GF-D8 (cell line): ENCODE results near the gene CLEC1A.

Experiments used
- DNase-seq: peaks from one replicate; lab custom pipeline; 2025; lab: John Stamatoyannopoulos, UW

CLEC1A gene, protein sequence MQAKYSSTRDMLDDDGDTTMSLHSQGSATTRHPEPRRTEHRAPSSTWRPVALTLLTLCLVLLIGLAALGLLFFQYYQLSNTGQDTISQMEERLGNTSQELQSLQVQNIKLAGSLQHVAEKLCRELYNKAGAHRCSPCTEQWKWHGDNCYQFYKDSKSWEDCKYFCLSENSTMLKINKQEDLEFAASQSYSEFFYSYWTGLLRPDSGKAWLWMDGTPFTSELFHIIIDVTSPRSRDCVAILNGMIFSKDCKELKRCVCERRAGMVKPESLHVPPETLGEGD

DNA sequence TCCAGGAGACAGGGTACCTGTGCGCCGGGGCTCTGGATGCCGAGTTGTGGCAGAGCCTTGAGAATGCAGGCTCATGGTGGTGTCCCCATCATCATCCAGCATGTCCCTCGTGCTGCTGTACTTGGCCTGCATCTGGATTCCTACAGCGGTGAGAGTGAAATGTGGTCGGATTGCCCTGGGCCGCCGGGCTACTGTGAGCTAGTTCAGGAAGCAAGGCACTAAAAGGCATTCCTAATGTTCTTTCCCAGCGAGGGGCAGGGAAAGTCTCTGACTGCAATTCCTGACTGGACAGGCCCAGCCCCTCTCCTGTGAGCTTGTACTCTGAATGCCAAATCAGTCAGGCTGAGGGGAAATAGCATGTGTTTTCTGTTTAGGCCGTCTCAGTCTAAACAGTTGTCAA, at the start of gene CLEC1A:
Gene CLEC1A, minus strand, starts transcription at position 195 of the 400 bp plus-strand sequence. Its CDS starts 63 bp downstream, at position 132.
- no peak for DNase-seq

DNA sequence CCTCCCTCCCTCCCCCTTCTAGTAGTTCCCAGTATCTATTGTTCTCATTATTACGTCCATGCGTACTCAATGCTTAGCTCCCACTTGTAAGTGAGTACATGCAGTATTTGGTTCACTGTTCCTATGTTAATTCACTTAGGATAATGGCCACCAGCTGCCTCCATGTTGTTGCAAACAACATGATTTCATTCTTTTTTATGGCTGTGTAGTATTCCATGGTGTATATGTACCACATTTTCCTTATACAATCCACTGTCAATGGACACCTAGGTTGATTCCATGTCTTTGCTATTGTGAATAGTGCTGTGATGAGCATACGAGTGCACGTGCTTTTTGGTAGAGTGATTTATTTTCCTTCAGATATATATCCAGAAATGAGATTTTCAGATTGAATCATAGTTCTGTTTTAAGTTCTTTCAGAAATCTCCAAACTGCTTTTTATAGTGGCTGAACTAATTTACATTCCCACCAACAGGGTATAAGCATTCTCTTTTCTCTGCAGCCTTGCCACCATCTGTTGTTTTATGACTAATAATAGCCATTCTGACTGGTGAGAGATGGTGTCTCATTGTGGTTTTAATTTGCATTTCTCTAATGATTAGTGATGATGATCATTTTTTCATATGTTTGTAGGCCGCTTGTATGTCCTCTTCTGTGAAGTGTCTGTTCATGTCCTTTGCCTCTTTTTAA, 49.1 kb upstream of the CLEC1A start:
- DNase-seq = no peak

DNA sequence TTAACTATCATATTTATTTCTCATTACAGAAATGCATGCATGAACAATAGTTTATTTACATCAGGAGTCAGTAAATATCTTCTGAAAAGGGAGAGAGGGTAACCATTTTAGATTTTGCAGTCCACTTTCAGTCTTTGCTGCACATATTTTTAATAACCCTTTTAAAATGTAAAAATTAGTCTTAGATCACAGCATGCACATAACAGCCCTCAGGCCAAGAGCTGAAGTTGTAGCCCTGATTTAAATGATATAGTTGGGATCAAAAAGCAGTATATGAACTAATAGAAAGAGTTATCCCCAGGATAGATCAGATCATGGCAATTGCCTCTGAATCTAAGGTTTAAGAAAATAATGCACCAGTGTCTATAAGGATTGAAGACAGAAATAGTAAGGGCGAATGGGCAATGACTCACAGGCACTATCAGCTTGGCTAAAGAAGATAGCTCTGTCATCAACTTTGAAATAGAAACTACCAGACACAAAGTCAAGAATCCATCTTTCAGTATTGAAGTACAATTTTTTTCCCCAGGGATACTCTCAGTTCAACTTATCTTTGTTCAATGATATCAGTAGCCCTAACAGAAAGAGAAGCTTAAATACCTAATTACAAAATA, 44.3 kb upstream of the CLEC1A start:
- no peak for DNase-seq

GRCh38 chr12:10140001-10140400, 41.2 kb upstream of the CLEC1A start:
- no peak for DNase-seq

GRCh38 chr12:10136637-10137205, 37.9 kb upstream of the CLEC1A start:
- no peak for DNase-seq

DNA sequence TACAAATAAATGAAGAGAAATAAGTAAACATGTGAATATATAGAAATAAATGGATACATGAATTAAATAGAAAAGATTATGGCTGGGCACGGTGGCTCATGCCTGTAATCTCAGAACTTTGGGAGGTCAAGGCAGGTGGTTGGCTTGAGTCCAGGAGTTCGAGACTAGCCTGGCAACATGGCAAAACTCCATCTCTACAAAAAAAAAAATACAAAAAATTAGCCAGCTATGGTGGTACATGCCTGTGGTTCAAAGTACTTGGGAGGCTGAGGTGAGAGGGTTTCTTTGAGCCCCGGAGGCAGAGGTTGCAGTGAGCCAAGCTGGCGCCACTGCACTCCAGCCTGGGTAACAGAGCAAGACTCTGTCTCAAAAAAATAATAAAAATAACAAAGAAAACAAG, 36.3 kb upstream of the CLEC1A start:
- no peak for DNase-seq

DNA sequence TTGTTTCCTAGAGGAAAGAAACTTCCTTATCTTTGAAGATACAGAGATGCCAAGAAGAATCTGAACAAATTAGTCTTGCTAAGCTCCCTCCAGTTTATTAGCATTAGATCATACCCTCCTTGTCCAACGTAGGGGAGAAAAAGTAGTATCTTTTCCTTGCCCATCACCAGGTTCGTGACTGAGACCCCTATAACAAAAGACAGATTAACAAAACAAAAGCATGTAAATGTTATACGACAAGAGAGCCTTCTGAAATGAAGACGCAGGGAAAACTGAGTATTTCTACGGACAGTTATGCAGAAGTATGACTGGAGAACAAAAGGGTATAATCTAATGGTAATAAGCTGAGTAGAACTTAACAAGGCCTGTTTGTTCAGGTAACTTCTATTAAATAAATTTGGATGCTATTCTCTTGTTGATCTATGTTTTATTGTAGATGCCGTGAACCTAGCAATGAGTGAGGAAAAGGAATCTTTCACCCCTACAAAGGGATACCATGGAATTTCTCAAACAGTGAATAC, 34.1 kb upstream of the CLEC1A start:
- DNase-seq = no peak

DNA sequence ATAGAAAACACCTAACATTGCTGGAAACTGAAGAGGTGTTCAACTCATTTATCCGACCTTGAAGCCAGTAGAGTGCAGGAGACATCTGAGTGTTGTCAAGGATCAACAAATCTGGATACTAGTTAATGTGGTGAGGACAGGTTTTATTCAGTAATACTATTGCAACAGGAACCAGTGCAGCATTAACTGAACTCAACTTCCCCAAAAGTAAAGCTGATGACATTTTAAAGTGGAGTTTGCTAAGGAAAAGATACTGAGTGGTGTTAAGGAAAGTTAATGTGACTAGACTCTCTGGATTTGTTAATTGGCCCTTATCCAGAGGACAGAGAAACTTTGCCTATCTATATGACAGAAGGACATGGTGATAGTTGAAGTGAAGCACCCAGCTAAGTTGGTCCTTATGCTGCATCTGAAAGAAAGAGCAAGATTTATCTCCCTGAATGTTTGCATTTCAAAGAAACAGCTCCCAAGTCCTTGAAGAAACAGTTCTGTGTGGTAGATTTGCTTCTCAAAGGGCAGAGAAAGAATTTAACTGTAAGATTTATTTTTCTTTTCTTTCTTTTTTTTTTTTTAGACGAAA, 32.4 kb upstream of the CLEC1A start:
- peak; percentile 13 for DNase-seq

DNA sequence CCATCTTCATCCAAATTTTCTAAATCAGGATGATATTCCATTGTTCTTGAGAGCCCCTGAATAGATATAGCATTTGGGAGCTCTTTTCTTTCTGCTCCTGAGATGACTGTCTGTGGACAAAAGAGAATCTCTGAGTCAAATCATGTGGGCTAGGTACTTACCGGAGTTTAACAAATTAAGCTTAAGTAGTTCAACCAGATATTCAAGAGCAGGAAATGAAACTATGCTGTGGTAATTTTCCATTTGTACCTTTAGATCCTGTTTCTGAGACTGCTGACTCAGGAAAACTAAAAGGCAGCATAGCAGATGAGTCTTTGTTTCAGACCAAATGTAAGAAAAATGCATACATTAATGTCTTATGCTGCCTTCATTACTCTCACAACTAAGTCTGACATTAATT, 31.3 kb upstream of the CLEC1A start, which contains the start of gene CLEC7A:
Gene CLEC7A, minus strand, starts transcription at position 158 of the 400 bp plus-strand sequence. Its CDS starts 117 bp downstream, at position 41.
- no peak for DNase-seq

- peak; percentile 76 for DNase-seq
These were observed 29.9 kb upstream of the CLEC1A start for GRCh38 chr12:10128687-10129086.

- DNase-seq = no peak
These were observed 27.6 kb upstream of the CLEC1A start for GRCh38 chr12:10126413-10126812.

- DNase-seq = no peak
These were observed 23.9 kb upstream of the CLEC1A start for GRCh38 chr12:10122689-10123088.

GRCh38 chr12:10121278-10121677, 22.5 kb upstream of the CLEC1A start:
- DNase-seq = peak; percentile 76

- no peak for DNase-seq
These were observed 20.3 kb upstream of the CLEC1A start for GRCh38 chr12:10119066-10119465.

DNA sequence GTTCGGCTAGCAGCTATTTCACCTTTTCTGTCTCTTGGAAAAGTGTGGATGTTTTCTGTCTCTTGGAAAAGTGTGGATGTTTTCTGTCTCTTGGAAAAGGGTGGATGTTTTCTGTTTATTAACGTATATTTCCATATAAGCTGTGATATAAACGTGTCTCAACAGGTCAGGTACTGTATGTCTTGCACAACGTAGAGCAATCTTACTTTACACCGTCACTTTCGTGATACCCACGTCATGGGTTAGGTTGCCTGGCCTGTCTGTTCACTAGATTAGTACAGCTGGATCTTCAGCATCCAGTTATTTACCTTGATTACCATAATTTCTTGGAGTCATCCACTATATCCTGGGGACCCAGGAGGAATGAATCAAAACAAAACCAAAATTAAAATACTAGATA, 17.1 kb upstream of the CLEC1A start:
- DNase-seq = no peak

DNA sequence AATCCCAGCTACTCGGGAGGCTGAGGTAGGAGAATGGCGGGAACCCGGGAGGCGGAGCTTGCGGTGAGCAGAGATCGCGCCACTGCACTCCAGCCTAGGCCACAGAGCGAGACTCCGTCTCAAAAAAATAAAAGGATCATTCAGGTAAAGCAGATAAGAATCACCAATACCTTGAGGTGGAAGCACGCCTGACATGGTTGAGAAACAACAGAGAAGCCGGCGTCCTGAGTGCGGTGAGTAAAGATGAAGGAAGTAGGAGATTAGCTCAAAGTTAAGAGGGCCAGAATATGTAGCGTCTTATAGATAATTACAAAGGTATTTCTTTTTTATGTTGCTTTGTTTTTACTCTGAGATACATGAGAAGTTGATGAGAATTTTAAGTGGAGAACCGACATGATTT, 16.5 kb upstream of the CLEC1A start:
- DNase-seq = no peak

- DNase-seq = no peak
These were observed 15.1 kb upstream of the CLEC1A start for GRCh38 chr12:10113920-10114319.

DNA sequence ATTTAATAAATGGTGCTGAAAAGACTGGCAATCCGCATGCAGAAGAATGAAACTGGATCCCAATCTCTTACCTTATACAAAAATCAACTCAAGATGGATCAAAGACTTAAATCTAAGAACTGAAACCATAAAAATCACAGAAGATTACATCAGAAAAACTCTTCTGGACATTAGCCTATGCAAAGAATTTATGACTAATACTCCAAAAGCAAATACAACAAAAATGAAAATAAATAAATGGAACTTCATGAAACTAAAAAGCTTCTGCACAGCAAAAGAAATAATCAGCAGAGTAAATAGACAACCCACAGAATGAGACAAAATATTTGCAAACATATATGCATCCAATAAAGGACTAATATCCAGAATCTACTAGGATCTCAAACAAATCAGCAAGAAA, 14.3 kb upstream of the CLEC1A start:
- DNase-seq = no peak

DNA sequence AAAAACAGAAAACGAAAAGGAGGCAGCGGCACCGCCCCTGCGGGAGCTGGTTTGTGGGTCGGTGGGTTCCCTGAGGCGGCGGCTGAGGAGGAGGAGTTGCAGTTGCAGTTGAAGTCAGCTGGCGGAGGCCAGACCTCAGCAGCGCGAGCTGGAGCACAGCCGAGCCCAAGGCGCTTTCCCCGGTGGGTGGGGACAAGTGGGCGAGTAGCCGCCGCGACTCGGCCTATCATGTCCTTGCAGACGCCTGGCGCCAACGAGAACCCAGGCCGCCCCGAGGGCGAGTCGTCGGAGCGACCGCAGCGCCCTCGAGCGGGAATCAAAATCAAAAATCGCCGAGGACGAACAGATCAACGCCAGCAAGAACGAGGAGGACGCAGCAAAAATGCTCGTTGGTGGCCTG, 12.7 kb upstream of the CLEC1A start:
- DNase-seq = no peak

DNA sequence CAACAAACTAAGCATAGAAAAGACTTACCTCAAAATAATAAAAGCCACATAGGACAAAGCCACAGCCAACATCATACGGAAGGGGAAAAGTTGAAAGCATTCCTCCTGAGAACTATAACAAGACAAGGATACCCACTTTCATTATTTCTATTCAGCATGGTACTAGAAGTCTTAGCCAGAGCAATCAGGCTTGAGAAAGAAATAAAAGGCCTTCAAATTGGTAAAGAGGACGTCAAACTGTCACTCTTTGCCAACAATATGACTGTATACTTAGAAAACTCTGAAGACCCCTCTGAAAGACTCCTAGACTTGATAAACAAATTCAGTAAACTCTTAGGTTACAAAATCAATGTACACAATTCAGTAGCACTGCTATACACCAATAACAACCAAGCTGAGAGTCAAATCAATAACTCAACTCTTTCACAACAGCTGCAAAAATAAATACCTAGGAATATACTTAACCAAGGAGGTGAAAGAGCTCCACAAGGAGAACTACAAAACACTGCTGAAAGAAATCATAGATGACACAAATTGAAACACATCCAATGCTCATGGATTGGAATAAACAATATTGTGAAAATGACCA, 11.6 kb upstream of the CLEC1A start:
- no peak for DNase-seq

GRCh38 chr12:10102322-10102721, 3.5 kb upstream of the CLEC1A start:
- no peak for DNase-seq
